Kidney (tissue), 14 donors: ENCODE results near the gene NGFR. TPM values are rescaled to one million over a fixed set of nuclear protein-coding genes. Genes with fewer than 3 reads are reported as not detected.
A peak's percentile ranks its signal among the peaks of the same experiment; 100 is the strongest.

Experiments
- DNase-seq, 5 donors: peaks; one replicate each; pipeline ENCODE4 v3.0.0-alpha.2; 2013 to 2020
- FAIRE-seq: peaks from 2 replicates; lab custom pipeline; 2012; peaks lifted over from hg19 to GRCh38; lab: Jason Lieb, UNC
- H3K27ac ChIP-seq, 2 donors: one replicate each; pipeline ENCODE4 v1.7.0; 2013; ENCODE audit warnings: low read depth in 2 of 2, low read length in 2 of 2, inconsistent platforms in 1 of 2
- H3K27me3 ChIP-seq: one replicate; pipeline ENCODE4 v1.7.1; 2013; ENCODE audit warnings: low read length, inconsistent platforms; ENCODE audit not compliant: control insufficient read depth, insufficient read depth
- H3K36me3 ChIP-seq, 3 donors: one replicate each; pipeline versions ENCODE4 v1.7.0 to v1.7.1; 2013; ENCODE audit warnings: low read length in 3 of 3, control low read depth in 1 of 3, inconsistent platforms in 1 of 3; ENCODE audit not compliant: insufficient read depth in 3 of 3, control insufficient read depth in 2 of 3
- H3K4me1 ChIP-seq, 3 donors: one replicate each; pipeline versions ENCODE4 v1.7.0 to v1.7.1; 2013; ENCODE audit warnings: low read length in 3 of 3, inconsistent platforms in 1 of 3, low read depth in 1 of 3; ENCODE audit not compliant: control insufficient read depth in 2 of 3, insufficient read depth in 2 of 3
- H3K4me3 ChIP-seq, 3 donors: one replicate each; pipeline versions ENCODE4 v1.7.0 to v1.8.1; 2013; ENCODE audit warnings: low read length in 3 of 3, control low read depth in 1 of 3, inconsistent platforms in 1 of 3
- H3K9ac ChIP-seq, 3 donors: one replicate each; pipeline versions ENCODE4 v1.7.0 to v1.7.1; 2013; ENCODE audit warnings: low read length in 3 of 3, control low read depth in 1 of 3, inconsistent platforms in 1 of 3
- H3K9me3 ChIP-seq, 3 donors: one replicate each; pipeline versions ENCODE4 v1.7.0 to v1.7.1; 2013; ENCODE audit warnings: low read length in 3 of 3, control low read depth in 1 of 3, inconsistent platforms in 1 of 3; ENCODE audit not compliant: control insufficient read depth in 2 of 3, insufficient read depth in 1 of 3
- intact Hi-C: fragments of 100-400 bp; cut with DNase I; formaldehyde crosslinking; loops from one replicate; pipeline ENCODE4 v1.11.1; 2022
- polyA plus RNA-seq: library from polyadenylated mRNA; stranded (reverse); fragments of 350-450 nt; fragmentation: Illumina TruSeq; extraction: RNeasy Lipid Tissue Mini Kit (QIAGEN cat#74804); gene quantifications from one replicate; pipeline ENCODE4 v1.2.3, GENCODE V29; 2014; ENCODE audit warnings: low read depth, low replicate concordance; ENCODE audit not compliant: insufficient read depth
- total RNA-seq: library from RNA; stranded (reverse); fragmentation: NEBNext Ultra II Directional; extraction: Animal tissue kit (Norgen Biotek cat#: 25700); gene quantifications from one replicate; pipeline ENCODE4 v1.2.1, GENCODE V29; 2021
- TF ChIP-seq, protein P1 (sequence below): IDR thresholded peaks from 3 replicates; pipeline ENCODE4 v1.5.1; 2012; ENCODE audit warnings: mild to moderate bottlenecking, moderate library complexity, borderline replicate concordance; ENCODE audit not compliant: insufficient read depth; ENCODE audit errors: extremely low read depth
- donor health status: control.
- donor health status: control.
- donor health status: control.
- donor health status: control.
- donor health status: control.
- donor health status: DM: yes; HTN: yes; CAD: no.
- donor health status: Normal renal cell carcinoma (clear cell type).

The NGFR gene
- total and polyA plus RNA-seq, 2 donors from 2014 or later: 9.4 to 13.2 TPM

DNA sequence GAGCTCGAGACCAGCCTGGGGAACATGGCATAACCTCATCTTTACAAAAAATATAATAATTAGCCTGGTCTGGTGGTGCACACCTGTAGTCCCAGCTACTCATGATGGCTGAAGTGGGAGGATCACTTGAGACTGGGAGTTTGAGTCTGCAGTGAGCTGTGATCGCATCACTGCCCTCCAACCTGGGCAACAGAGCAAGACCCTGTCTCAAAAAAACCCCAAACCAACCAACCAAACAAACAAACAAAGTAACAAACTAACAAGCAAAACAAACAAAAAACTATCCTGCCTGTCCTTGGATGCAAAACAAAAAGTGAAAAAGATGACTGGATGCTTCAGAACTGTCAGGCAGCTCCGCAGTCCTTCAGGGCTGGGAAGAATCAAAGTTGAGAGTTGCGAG, 5.7 kb upstream of the NGFR start:
- Histone ChIP-seq H3K36me3 (no peaks in the 10 kb centered on the region), H3K4me1 (peaks cover 0 to 4% (median 0%) of the 10 kb centered on the region in 3 donors), H3K4me3 (no peak overlapping the region), H3K9me3 (no peaks in the 10 kb centered on the region), H3K27ac (no peak overlapping the region), H3K9ac (no peak overlapping the region), H3K27me3 (no peaks in the 10 kb centered on the region)
- intact Hi-C loops: no loop called here
- FAIRE-seq (no peak), DNase-seq (no peak)
- TF ChIP-seq, protein P1, sequence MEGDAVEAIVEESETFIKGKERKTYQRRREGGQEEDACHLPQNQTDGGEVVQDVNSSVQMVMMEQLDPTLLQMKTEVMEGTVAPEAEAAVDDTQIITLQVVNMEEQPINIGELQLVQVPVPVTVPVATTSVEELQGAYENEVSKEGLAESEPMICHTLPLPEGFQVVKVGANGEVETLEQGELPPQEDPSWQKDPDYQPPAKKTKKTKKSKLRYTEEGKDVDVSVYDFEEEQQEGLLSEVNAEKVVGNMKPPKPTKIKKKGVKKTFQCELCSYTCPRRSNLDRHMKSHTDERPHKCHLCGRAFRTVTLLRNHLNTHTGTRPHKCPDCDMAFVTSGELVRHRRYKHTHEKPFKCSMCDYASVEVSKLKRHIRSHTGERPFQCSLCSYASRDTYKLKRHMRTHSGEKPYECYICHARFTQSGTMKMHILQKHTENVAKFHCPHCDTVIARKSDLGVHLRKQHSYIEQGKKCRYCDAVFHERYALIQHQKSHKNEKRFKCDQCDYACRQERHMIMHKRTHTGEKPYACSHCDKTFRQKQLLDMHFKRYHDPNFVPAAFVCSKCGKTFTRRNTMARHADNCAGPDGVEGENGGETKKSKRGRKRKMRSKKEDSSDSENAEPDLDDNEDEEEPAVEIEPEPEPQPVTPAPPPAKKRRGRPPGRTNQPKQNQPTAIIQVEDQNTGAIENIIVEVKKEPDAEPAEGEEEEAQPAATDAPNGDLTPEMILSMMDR: no peak

DNA sequence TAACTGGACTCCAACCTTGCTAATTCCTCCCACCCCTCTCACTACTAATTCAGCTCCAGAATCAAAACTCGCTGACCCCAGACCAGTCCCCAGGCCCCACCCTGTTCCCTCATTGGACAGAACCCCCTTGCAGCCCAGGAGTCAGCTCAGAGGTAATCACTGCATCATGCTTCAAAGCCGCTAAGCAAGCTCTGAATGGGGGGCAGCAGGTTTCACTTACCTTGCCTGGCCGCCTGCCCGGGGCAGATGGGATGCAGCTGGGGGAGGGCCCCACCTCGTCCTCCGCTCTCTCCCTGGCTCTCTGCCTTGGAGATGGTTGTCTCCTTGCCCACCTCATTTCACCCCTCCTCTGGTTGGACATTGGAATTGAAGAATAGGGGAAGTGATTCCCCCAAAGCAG, 4.8 kb upstream of the NGFR start:
- DNase-seq (peak in 3 of 5 donors; percentile 48 to 55 (median 49)), FAIRE-seq (no peak)
- no peak overlapping the region for H3K27ac ChIP-seq
- no peak overlapping the region for H3K4me3 ChIP-seq
- H3K4me1 ChIP-seq: peaks cover 0 to 4% (median 0%) of the 10 kb centered on the region in 3 donors
- TF ChIP-seq, protein P1: no peak
- H3K9me3 ChIP-seq: no peaks in the 10 kb centered on the region
- H3K9ac ChIP-seq: no peak overlapping the region
- H3K36me3 ChIP-seq: no peaks in the 10 kb centered on the region
- no peaks in the 10 kb centered on the region for H3K27me3 ChIP-seq
- intact Hi-C loops: loop anchor here (10.0 kb wide), 1 partner anchor 65 kb away; no protein-coding TSS in a partner anchor

DNA sequence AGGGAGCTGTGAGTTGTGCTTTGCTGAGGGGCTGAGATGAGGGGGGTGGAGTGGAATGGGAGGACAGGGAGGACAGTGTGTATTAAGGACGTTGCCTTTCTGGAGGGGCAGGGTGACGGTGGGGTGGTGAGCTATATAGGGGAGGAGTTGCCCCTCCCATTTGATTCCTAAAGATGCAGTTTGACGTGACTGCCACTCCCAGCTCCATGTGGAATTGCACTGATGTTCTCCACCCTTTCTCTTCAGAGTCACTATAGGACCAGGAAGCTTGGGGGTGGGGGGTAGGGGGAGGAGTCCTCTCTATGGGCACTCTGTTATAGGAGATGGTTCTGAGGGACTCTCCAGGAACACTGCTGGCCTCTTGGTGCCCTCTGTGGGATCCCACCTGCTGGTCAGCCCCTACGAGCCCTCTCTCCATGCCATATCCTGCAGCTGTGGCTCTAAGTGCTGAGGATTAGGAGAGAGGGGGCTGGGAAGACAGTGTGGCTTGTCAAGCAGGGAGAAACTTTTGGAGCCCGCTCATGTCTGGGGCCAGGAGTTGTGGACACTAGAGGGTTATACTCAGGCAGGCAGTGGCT, 3.8 kb upstream of the NGFR start:
- DNase-seq (no peak), FAIRE-seq (no peak)
- Histone ChIP-seq H3K4me1 (peaks cover 0 to 9% (median 0%) of the 10 kb centered on the region in 3 donors), H3K9ac (no peak overlapping the region), H3K27me3 (no peaks in the 10 kb centered on the region), H3K9me3 (no peaks in the 10 kb centered on the region), H3K36me3 (no peaks in the 10 kb centered on the region), H3K4me3 (no peak overlapping the region), H3K27ac (no peak overlapping the region)
- intact Hi-C loops: loop anchor here (10.0 kb wide), 1 partner anchor 64 kb away; no protein-coding TSS in a partner anchor
- TF ChIP-seq, protein P1: no peak
